Lung (tissue), 12 donors: ENCODE results near the gene HAP1. TPM values are rescaled to one million over a fixed set of nuclear protein-coding genes. Genes with fewer than 3 reads are reported as not detected.

ENCODE experiments used
- ATAC-seq: fragments of 200-7000 bp; cut with Tn5 transposase; one replicate; pipeline ENCODE4 v1.9.1; 2020; ENCODE audit warnings: moderate number of reproducible peaks; ENCODE audit not compliant: insufficient read depth, low FRiP score
- DNase-seq, 3 donors: peaks; one replicate each; pipeline ENCODE4 v3.0.0-alpha.2; 2013 to 2017
- H3K27ac ChIP-seq, 2 donors: one replicate each; pipeline ENCODE4 v1.5.1; 2013; ENCODE audit warnings: mild to moderate bottlenecking in 2 of 2, moderate library complexity in 2 of 2, control low read depth in 1 of 2, inconsistent platforms in 1 of 2, low read depth in 1 of 2, low read length in 1 of 2
- H3K27me3 ChIP-seq, 3 donors: one replicate each; pipeline ENCODE4 v1.5.1; 2013; ENCODE audit warnings: low read length in 2 of 3; ENCODE audit not compliant: control insufficient read depth in 3 of 3, insufficient read depth in 3 of 3
- H3K36me3 ChIP-seq, 4 donors: one replicate each; pipeline ENCODE4 v1.5.1; 2013; ENCODE audit warnings: low read length in 4 of 4, mild to moderate bottlenecking in 1 of 4, moderate library complexity in 1 of 4; ENCODE audit not compliant: control insufficient read depth in 4 of 4, insufficient read depth in 4 of 4
- H3K4me1 ChIP-seq, 5 donors: one replicate each; pipeline ENCODE4 v1.5.1; 2013; ENCODE audit warnings: low read length in 5 of 5, mild to moderate bottlenecking in 2 of 5, moderate library complexity in 1 of 5; ENCODE audit not compliant: control insufficient read depth in 5 of 5, insufficient read depth in 5 of 5
- H3K4me3 ChIP-seq: one replicate; pipeline ENCODE4 v1.5.1; 2013; ENCODE audit warnings: mild to moderate bottlenecking, control low read depth, moderate library complexity
- H3K9ac ChIP-seq, 2 donors: one replicate each; pipeline ENCODE4 v1.5.1; 2013; ENCODE audit warnings: low read length in 2 of 2, control low read depth in 1 of 2; ENCODE audit not compliant: insufficient read depth in 1 of 2
- H3K9me3 ChIP-seq, 4 donors: one replicate each; pipeline ENCODE4 v1.5.1; 2013; ENCODE audit warnings: low read length in 3 of 4, mild to moderate bottlenecking in 1 of 4, moderate library complexity in 1 of 4; ENCODE audit not compliant: control insufficient read depth in 4 of 4, insufficient read depth in 3 of 4
- CTCF ChIP-seq: IDR thresholded peaks from 2 replicates; pipeline ENCODE4 v1.5.1; 2012; ENCODE audit warnings: mild to moderate bottlenecking; ENCODE audit errors: control extremely low read depth, extremely low read depth
- WGBS, 2 donors: extraction: QIAGEN DNeasy Blood & Tissue Kit; methylation state at CpG; one replicate each; pipeline ENCODE4 v1.1.7; 2013; 5-methylcytosine and 5-hydroxymethylcytosine counted together
- polyA plus RNA-seq, 2 donors: library from polyadenylated mRNA; stranded (reverse); fragments of 200-250 nt; gene quantifications; one replicate each; pipeline ENCODE4 v1.2.1, GENCODE V29; 2013
- total RNA-seq, 2 donors: library from RNA; depleted of rRNA in 1 of 2; stranded (reverse); fragments of >200 nt in 1 of 2; gene quantifications; one replicate each; pipeline ENCODE4 v1.2.1, GENCODE V29; 2014 to 2021
- donor health status: control.
- donor health status: control.
- donor health status: Bipolar disorder and iron deficiency.
- donor health status: healthy.
- donor health status: DM: yes; HTN: yes; CAD: no.

The HAP1 gene
- total and polyA plus RNA-seq, 4 donors: 0.07 to 0.57 (median 0.24) TPM

GRCh38 chr17:41762391-41762790, 27.9 kb upstream of the HAP1 start:
- no peak overlapping the region for H3K27ac ChIP-seq
- no peaks in the 10 kb centered on the region for H3K4me1 ChIP-seq
- H3K36me3 ChIP-seq: peaks cover 12 to 55% (median 36%) of the 10 kb centered on the region in 4 donors
- ATAC-seq: no peak
- no peaks in the 10 kb centered on the region for H3K9me3 ChIP-seq
- DNase-seq: no peak
- no peak overlapping the region for H3K9ac ChIP-seq
- H3K4me3 ChIP-seq: no peak overlapping the region
- no peaks in the 10 kb centered on the region for H3K27me3 ChIP-seq
- TF ChIP-seq CTCF: no peak
- 89 to 97% methylated on average over 6 of the region's 6 CpGs for WGBS, 2 donors

DNA sequence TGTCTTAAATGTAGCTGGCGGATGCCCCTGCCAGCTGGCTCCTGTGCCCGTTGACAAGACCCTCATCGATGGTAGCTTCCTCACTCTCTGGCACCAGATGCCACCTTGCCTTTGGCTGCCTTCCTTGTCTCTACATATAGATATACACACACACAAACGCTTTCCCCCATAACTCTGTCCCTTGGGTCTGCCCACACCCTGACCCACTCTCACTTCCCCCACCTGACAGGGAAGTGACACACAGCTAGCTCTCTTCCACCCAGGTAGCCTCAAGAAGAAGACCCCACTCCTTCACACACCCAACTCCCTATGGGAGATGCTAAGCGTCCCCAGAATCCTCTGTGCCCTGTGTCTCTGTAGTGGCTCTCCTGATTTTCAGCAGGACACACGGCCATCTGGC, 26.4 kb upstream of the HAP1 start:
- ATAC-seq: no peak
- no peak for DNase-seq
- peaks cover 16 to 59% (median 34%) of the 10 kb centered on the region in 4 donors for H3K36me3 ChIP-seq

GRCh38 chr17:41758601-41759000, 24.2 kb upstream of the HAP1 start:
- Histone ChIP-seq H3K4me3 (no peak overlapping the region), H3K27ac (no peak overlapping the region), H3K4me1 (no peaks in the 10 kb centered on the region), H3K27me3 (no peaks in the 10 kb centered on the region), H3K9ac (no peak overlapping the region), H3K36me3 (peaks cover 17 to 68% (median 26%) of the 10 kb centered on the region in 4 donors), H3K9me3 (no peaks in the 10 kb centered on the region)
- no peak for TF ChIP-seq CTCF
- ATAC-seq (no peak), DNase-seq (no peak)
- WGBS, 2 donors: 86 to 87% methylated on average over 9 of the region's 9 CpGs

More for the DNA sequence above, 26.4 kb upstream of the HAP1 start:
- Histone ChIP-seq H3K9ac (no peak overlapping the region), H3K4me3 (no peak overlapping the region), H3K27ac (no peak overlapping the region), H3K9me3 (no peaks in the 10 kb centered on the region), H3K4me1 (no peaks in the 10 kb centered on the region), H3K27me3 (no peaks in the 10 kb centered on the region)
- WGBS, 2 donors: 94 to 95% methylated on average over 6 of the region's 6 CpGs
- no peak for TF ChIP-seq CTCF

DNA sequence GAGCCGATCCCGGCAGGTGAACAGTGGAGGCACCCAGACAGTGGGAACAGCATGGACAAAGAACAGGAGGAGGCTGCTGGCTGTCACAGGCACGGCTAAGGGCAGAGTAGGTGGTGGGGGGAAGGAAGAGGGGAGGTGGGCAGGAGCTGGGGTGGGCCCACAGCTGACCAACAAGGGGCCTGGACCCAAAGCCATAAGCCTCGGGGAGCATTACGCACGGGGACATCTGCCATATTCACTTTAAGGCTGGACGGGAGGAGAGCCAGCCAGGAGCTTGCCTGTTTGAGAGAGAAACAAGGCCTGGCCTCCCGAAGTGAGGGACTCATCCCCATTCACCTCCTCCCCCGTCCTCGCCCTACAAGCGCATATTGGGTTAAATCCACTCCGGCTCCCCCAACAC, 19.6 kb upstream of the HAP1 start:
- ATAC-seq (no peak), DNase-seq (no peak)
- WGBS, 2 donors: 85 to 89% methylated on average over 12 of the region's 12 CpGs
- Histone ChIP-seq H3K27ac (no peak overlapping the region), H3K4me1 (no peaks in the 10 kb centered on the region), H3K9ac (no peak overlapping the region), H3K27me3 (no peaks in the 10 kb centered on the region), H3K4me3 (no peak overlapping the region), H3K36me3 (peaks cover 2 to 47% (median 13%) of the 10 kb centered on the region in 4 donors), H3K9me3 (no peaks in the 10 kb centered on the region)
- no peak for TF ChIP-seq CTCF
